ENCODE measurements around the gene GNPDA1.

Gene GNPDA1

DNA sequence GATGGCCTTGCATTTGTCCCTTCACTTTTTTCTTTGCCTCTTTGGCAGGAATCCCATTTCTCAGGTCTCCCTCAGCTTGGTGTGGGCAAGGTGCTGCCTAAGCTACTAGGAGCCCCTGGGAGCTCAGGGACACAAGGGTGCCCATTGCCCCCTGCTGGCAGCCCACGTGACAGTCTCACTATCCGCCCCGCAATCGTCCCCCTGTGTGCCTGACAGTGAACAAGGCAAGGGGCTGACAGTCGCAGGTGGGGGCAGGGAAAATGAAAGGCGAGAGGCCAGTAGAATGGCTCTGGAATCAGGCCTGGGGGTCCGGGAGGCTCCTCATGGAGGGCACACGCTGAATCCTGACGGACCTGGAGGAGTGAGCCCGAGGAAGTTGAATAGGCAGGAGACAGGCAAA lies 52.8 kb downstream of the GNPDA1 start:
- FAIRE-seq = no peak
- TF ChIP-seq POU2F2 (IDR thresholded peaks at IDR 0.05; ENCODE audit: low read depth, low read length) (no peak), TAF1 (IDR thresholded peaks at IDR 0.05; ENCODE audit: low read depth, low read length) (no peak), SPI1 (IDR thresholded peaks at IDR 0.05; ENCODE audit: low read depth, low read length) (no peak), PAX5 (IDR thresholded peaks at IDR 0.05; ENCODE audit: insufficient read depth, low read length, severe bottlenecking) (no peak), POLR2AphosphoS5 (IDR thresholded peaks at IDR 0.05; ENCODE audit: low read depth, low read length) (no peak), POLR2A (IDR thresholded peaks at IDR 0.05; ENCODE audit: low read depth, low read length) (no peak)
- DNase-seq (ENCODE audit: insufficient read length, low spot score) = no peak

DNA sequence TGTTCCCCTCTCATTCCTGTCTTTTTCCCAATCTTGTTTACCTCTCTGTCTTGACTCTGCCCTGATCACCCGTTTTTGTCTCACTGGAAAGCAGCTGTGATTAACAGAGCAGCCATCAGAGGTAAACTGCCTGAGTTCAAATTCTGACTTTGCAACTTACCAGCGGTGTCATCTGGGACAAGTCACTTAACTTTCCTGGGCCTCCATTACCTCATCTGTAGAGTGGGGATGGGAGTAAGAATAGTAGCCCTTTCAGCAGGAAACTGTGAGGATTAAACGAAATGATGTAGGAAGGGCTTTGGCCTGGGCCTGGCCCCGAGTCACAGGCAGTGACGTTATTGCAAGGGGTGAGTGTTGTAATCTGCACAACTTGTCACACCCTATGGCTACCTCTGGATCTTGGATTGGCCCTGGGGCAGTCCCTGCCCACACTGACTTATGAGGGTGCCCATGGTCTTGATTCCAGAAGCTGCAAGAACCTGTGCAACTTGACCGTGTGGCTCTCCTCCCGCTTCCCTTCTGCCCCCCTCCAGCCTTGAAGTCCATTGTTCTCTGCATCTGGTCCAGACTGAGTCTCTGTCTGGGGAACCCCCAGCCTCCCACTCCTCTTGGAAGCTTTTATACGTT lies 54.2 kb downstream of the GNPDA1 start:
- DNase-seq (ENCODE audit: insufficient read length, low spot score) = no peak
- TF ChIP-seq POLR2AphosphoS5 (IDR thresholded peaks at IDR 0.05; ENCODE audit: low read depth, low read length) (no peak), POLR2A (IDR thresholded peaks at IDR 0.05; ENCODE audit: low read depth, low read length) (no peak), POU2F2 (IDR thresholded peaks at IDR 0.05; ENCODE audit: low read depth, low read length) (no peak), SPI1 (IDR thresholded peaks at IDR 0.05; ENCODE audit: low read depth, low read length) (no peak)
- FAIRE-seq = no peak

GRCh38 chr5:141958113-141958512 lies 54.7 kb downstream of the GNPDA1 start, which contains the start of gene PCDH12:
Gene PCDH12, minus strand, starts transcription at chr5:141958202. Its CDS starts 351 bp downstream, at chr5:141957851.
- FAIRE-seq (no peak), DNase-seq (ENCODE audit: insufficient read length, low spot score) (no peak)
- TF ChIP-seq POLR2AphosphoS5 (IDR thresholded peaks at IDR 0.05; ENCODE audit: low read depth, low read length) (no peak), TAF1 (IDR thresholded peaks at IDR 0.05; ENCODE audit: low read depth, low read length) (no peak), POU2F2 (IDR thresholded peaks at IDR 0.05; ENCODE audit: low read depth, low read length) (no peak), PAX5 (IDR thresholded peaks at IDR 0.05; ENCODE audit: insufficient read depth, low read length, severe bottlenecking) (no peak), POLR2A (IDR thresholded peaks at IDR 0.05; ENCODE audit: low read depth, low read length) (no peak), SPI1 (IDR thresholded peaks at IDR 0.05; ENCODE audit: low read depth, low read length) (no peak)

DNA sequence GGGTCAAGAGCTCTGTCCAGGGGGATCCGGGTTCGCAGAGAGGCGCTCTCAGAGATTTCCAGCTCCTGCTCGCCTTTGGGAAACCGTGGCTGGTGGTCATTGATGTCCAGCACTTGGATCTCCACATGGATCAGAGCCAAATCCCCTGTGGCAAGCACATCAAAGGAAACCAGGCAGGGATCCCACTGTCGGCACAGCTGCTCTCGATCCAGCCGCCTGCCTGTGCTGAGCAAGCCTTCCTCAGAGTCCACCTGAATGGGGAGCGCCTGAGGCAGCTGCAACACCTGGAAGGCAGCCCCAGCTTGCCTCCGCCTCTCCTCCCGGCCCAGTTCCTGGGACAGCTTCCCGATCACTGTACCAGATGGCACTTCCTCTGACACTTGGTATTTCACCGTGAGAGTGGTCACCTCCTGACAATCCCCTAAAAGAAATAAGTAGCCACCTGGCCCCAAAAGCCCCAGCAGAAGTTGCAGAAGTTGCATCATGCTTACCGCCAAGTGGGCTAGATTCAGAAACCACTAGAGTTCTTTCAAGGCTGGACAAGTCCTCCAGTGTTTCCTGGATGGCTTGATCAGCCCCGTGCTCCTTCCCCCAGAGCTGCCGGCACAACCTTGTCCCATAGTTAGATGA lies 55.3 kb downstream of the GNPDA1 start:
- no peak for FAIRE-seq
- DNase-seq (ENCODE audit: insufficient read length, low spot score) = no peak
- no peak for TF ChIP-seq POU2F2 (IDR thresholded peaks at IDR 0.05; ENCODE audit: low read depth, low read length)

DNA sequence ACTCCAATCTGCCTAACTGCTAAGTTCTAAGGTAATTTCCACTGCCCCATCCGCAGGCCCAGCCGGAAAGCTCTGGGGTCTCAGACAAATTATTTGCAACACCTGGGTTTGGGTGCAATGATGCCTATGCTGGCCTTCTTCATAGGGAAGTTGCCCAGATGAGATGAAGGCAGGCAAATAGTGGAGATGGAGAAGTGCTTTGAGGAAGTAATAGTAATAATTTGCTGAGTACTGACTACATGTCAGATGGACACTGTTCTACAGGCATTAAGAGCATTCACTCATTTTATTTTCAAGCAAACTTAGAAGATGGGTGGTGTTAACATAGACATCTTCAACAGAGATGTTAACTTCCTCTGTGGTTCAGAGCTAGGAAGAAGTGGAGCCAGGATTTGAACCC lies 58.6 kb downstream of the GNPDA1 start:
- FAIRE-seq (no peak), DNase-seq (ENCODE audit: insufficient read length, low spot score) (no peak)
- TF ChIP-seq POLR2AphosphoS5 (IDR thresholded peaks at IDR 0.05; ENCODE audit: low read depth, low read length) = no peak
- no peak for TF ChIP-seq TAF1 (IDR thresholded peaks at IDR 0.05; ENCODE audit: low read depth, low read length)

DNA sequence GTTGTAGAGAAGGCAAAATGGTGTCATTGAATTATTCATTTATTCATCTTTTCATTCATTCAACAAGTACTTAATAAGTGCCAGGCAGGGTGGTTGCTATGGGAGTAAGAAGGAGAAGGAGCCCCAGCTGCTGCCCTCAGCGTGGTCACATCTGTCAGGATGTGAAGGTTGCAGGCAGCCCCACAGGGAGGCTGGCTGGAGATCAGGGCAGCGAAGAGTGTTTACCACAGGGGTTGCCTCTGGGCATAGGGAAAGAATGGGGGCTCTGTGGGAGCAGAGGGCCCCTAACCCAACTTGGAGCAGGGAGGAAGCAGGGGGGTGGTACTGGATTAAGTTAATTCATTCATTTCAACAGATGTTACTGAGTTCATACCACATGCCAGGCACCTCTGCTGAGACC lies 60.8 kb downstream of the GNPDA1 start:
- TF ChIP-seq POU2F2 (IDR thresholded peaks at IDR 0.05; ENCODE audit: low read depth, low read length) = no peak
- TF ChIP-seq TAF1 (IDR thresholded peaks at IDR 0.05; ENCODE audit: low read depth, low read length) = no peak
- no peak for TF ChIP-seq PAX5 (IDR thresholded peaks at IDR 0.05; ENCODE audit: insufficient read depth, low read length, severe bottlenecking)
- TF ChIP-seq POLR2AphosphoS5 (IDR thresholded peaks at IDR 0.05; ENCODE audit: low read depth, low read length) = no peak
- TF ChIP-seq SPI1 (IDR thresholded peaks at IDR 0.05; ENCODE audit: low read depth, low read length) = no peak
- no peak for TF ChIP-seq POLR2A (IDR thresholded peaks at IDR 0.05; ENCODE audit: low read depth, low read length)
- DNase-seq (ENCODE audit: insufficient read length, low spot score) (no peak), FAIRE-seq (no peak)

DNA sequence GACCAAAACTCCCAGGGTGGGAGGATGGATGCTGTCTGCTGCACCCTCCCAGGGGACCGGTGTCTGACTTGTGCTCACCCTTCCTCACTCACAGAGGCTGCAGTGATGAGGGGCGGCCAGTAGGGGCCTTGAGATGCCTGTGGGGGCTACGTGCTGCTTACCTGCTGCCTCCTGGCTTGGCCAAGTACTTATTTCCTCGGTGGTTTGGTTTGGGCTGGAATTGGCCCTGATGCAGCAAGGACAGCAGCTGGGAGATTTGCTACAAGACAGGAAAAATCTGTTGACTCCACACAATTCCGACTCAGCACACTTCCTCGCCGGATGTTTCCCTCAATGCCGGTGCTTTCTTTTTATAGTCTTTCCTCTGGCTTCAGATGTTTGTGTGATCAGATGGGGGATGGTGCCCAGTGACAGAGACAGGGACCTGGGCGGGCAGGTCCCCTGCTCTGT lies 61.5 kb downstream of the GNPDA1 start:
- TF ChIP-seq PAX5 (IDR thresholded peaks at IDR 0.05; ENCODE audit: insufficient read depth, low read length, severe bottlenecking) (no peak), POLR2A (IDR thresholded peaks at IDR 0.05; ENCODE audit: low read depth, low read length) (no peak), POU2F2 (IDR thresholded peaks at IDR 0.05; ENCODE audit: low read depth, low read length) (no peak), POLR2AphosphoS5 (IDR thresholded peaks at IDR 0.05; ENCODE audit: low read depth, low read length) (no peak), TAF1 (IDR thresholded peaks at IDR 0.05; ENCODE audit: low read depth, low read length) (no peak), SPI1 (IDR thresholded peaks at IDR 0.05; ENCODE audit: low read depth, low read length) (no peak)
- FAIRE-seq (peak; percentile 71), DNase-seq (ENCODE audit: insufficient read length, low spot score) (peak; percentile 62)
